HUES6 (cell line): ENCODE results near the gene ALPL.

Experiments
- H3K27ac ChIP-seq: 2 replicates; pipeline ENCODE4 v1.7.0; 2013; ENCODE audit warnings: low read depth, mild to moderate bottlenecking, low read length, inconsistent platforms
- H3K27me3 ChIP-seq: 2 replicates; pipeline ENCODE4 v1.6.1; 2013; ENCODE audit warnings: low read length; ENCODE audit not compliant: control insufficient read depth, insufficient read depth
- H3K36me3 ChIP-seq: 2 replicates; pipeline ENCODE4 v1.6.1; 2013; ENCODE audit warnings: low read length; ENCODE audit not compliant: control insufficient read depth, insufficient read depth
- H3K4me1 ChIP-seq: 2 replicates; pipeline ENCODE4 v1.6.1; 2013; ENCODE audit warnings: low read length; ENCODE audit not compliant: control insufficient read depth, insufficient read depth
- H3K4me3 ChIP-seq: 2 replicates; pipeline ENCODE4 v1.5.1; 2013; ENCODE audit warnings: low read depth, low read length
- H3K9ac ChIP-seq: one replicate; pipeline ENCODE4 v1.6.1; 2013; ENCODE audit warnings: mild to moderate bottlenecking, low read length
- H3K9me3 ChIP-seq: 2 replicates; pipeline ENCODE4 v1.6.1; 2013; ENCODE audit warnings: low read depth, low read length; ENCODE audit not compliant: control insufficient read depth, insufficient read depth

ALPL gene

GRCh38 chr1:21593231-21593630 is 84.0 kb downstream of the ALPL start:
- peaks cover 17% of the 10 kb centered on the region for H3K4me1 ChIP-seq
- H3K4me3 ChIP-seq = no peak overlapping the region
- no peaks in the 10 kb centered on the region for H3K36me3 ChIP-seq
- H3K27me3 ChIP-seq = no peaks in the 10 kb centered on the region
- H3K9ac ChIP-seq = no peak overlapping the region
- H3K9me3 ChIP-seq = no peaks in the 10 kb centered on the region
- no peak overlapping the region for H3K27ac ChIP-seq

DNA sequence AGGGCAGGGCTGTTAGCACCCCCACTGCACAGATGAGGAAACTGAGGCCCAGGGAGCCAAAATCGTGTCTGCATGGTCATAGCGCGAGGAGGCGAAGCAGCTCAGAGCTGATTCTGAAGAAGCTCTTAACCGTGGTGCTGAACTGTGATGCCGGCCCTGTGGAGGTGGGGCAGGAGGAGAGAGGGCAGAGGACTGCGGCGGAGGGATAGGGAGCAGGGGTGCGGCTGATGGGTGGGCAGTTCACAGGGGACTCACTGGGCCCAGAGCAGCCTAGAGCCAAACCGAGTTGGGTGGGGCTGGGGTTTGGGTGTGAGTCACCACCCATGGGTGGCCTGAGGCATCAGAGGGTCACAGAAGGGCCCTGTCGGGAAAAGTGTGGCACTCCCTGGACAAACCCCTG is 85.3 kb downstream of the ALPL start:
- H3K4me1 ChIP-seq = peaks cover 17% of the 10 kb centered on the region
- no peaks in the 10 kb centered on the region for H3K27me3 ChIP-seq
- H3K4me3 ChIP-seq = no peak overlapping the region
- no peaks in the 10 kb centered on the region for H3K9me3 ChIP-seq
- no peaks in the 10 kb centered on the region for H3K36me3 ChIP-seq
- no peak overlapping the region for H3K9ac ChIP-seq
- no peak overlapping the region for H3K27ac ChIP-seq

DNA sequence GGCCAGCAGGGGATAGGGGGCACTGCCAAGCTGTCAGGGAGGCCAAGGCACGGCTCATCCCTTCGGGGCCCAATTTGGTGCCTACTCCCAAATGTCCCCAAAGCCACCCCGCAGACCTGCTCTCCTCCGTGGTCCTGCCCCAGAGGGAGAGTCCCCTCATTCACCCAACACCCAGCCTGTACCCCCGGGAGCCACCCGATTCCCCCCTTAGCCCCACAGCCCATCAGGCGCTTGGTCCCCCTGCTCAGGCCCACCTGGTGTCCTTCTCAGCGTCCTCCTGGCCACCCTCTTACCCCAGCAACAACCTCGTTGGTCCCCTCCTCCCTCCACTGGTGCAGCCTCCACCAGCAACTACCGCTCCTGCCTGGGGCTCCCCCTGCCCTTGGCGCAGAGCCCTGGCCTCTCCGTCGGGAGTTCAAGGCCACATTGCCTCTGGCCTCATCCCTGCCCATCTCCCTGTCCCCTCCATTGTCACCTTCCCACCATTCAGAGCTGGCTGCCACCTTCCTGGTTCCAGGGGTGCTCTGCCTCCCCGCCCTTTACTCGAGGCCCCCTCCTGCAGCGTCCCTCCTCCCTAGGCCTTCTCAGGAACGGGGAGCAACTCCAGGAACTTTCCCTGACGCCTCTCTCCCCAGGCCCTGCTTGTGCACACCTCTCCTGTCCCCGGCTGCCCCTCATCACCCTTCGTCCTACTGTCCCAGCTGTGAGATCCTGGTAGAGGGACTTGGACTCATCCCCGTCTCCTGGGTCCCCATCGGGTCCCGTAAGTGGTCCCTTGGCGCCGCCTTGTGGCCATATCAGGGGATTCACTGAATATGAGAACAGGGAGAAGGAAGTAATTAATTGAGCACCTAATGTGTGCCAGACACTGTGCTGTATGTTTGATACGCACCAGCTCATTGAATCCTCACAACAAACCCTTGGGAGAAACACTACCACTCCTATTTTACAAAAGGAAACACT is 86.0 kb downstream of the ALPL start:
- Histone ChIP-seq H3K9me3 (no peaks in the 10 kb centered on the region), H3K36me3 (no peaks in the 10 kb centered on the region), H3K4me3 (no peak overlapping the region), H3K27me3 (no peaks in the 10 kb centered on the region), H3K9ac (no peak overlapping the region), H3K4me1 (peaks cover 17% of the 10 kb centered on the region), H3K27ac (no peak overlapping the region)

DNA sequence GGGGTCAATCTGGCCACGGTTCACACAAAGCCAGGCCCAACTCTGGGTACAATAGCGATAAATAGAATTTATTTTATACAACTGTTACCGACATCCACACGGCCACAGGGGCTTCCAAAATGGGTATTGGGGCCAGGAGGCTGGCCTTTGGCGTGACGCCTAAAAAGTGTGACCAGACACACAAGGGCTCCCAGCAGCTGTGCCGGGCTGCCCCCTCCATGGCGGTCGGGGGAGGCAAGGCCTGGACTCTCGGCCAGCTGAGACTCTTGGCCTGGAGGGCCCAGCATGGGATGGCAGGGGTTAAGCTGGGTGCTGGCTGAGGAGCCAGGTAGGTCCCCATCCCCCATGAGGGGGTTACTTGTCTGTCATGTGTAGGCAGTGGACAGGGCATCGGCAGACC is 87.0 kb downstream of the ALPL start:
- Histone ChIP-seq H3K27ac (no peak overlapping the region), H3K36me3 (no peaks in the 10 kb centered on the region), H3K9ac (no peak overlapping the region), H3K27me3 (no peaks in the 10 kb centered on the region), H3K4me3 (no peak overlapping the region), H3K4me1 (peaks cover 7% of the 10 kb centered on the region), H3K9me3 (no peaks in the 10 kb centered on the region)

DNA sequence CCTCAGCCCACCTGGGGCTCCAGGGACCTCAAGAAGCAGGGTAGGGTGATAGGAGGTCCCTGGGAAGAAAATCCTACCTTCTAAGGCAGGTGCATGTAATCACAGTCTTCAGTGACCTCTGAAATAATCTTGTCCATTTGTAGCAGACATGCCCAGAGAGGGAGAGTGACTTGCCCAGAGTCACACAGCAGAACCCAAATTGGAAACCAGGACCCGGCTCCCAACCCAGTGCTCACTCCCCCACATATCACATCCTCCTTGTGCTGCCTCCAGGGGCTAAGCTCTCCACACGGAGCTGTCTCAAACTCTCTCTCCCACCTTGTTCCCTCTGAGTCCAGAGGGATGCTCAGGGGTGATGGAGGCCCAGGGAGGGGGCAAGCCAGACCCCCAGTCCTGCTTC is 87.4 kb downstream of the ALPL start:
- Histone ChIP-seq H3K27me3 (no peaks in the 10 kb centered on the region), H3K27ac (no peak overlapping the region), H3K4me1 (peaks cover 3% of the 10 kb centered on the region; the same call in 1 of the 2 replicates), H3K9ac (no peak overlapping the region), H3K4me3 (no peak overlapping the region), H3K36me3 (no peaks in the 10 kb centered on the region), H3K9me3 (no peaks in the 10 kb centered on the region)

DNA sequence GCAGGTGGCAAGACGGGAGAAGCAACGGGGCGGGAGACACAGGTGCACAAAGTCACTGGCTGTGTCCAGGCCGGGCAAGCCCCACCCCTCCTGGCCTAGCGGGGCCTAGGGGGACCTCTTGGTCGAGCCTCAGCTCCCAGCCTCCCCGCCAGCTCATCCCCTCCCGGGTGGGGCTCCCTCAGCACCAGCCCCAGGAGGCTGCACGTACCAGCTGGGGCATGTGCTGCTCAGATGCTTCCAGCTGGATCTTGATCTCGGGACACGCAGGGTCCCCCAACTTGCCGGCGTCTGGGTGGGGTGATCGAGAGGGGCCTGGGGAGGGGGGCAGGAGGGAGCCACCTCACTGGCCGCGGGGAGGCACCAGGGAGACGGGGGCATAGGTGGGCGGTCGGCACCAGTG is 88.5 kb downstream of the ALPL start:
- Histone ChIP-seq H3K9ac (no peak overlapping the region), H3K27me3 (no peaks in the 10 kb centered on the region), H3K4me1 (no peaks in the 10 kb centered on the region)

DNA sequence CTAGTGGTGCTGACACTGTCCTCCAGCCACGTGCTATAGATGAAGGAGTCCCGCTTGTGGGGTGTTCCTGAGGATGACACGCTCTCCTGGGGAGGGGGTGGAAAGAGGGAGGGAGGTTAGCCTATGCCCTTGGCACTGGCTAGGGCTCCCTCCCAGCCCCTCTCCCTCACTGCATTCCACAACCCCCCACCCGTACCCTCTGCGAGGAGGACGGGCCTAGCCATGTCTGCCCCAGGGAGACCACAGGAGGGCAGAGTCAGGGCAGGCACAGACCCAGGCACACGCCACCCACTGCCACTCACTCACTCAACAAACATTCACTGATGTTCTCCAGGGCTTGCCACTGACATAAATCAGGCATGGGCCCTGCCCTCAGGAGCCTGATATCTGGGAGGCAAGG is 89.2 kb downstream of the ALPL start:
- Histone ChIP-seq H3K9me3 (no peaks in the 10 kb centered on the region), H3K27me3 (no peaks in the 10 kb centered on the region), H3K4me1 (no peaks in the 10 kb centered on the region), H3K4me3 (no peak overlapping the region), H3K9ac (no peak overlapping the region), H3K27ac (no peak overlapping the region), H3K36me3 (no peaks in the 10 kb centered on the region)

More for the DNA sequence above, 88.5 kb downstream of the ALPL start:
- no peak overlapping the region for H3K27ac ChIP-seq
- no peaks in the 10 kb centered on the region for H3K36me3 ChIP-seq
- no peak overlapping the region for H3K4me3 ChIP-seq
- H3K9me3 ChIP-seq = no peaks in the 10 kb centered on the region

GRCh38 chr1:21598904-21599303 is 89.7 kb downstream of the ALPL start:
- H3K27me3 ChIP-seq = no peaks in the 10 kb centered on the region
- H3K9me3 ChIP-seq = no peaks in the 10 kb centered on the region
- H3K36me3 ChIP-seq = no peaks in the 10 kb centered on the region
- H3K9ac ChIP-seq = no peak overlapping the region
- H3K27ac ChIP-seq = no peak overlapping the region
- no peak overlapping the region for H3K4me3 ChIP-seq
- H3K4me1 ChIP-seq = no peaks in the 10 kb centered on the region

DNA sequence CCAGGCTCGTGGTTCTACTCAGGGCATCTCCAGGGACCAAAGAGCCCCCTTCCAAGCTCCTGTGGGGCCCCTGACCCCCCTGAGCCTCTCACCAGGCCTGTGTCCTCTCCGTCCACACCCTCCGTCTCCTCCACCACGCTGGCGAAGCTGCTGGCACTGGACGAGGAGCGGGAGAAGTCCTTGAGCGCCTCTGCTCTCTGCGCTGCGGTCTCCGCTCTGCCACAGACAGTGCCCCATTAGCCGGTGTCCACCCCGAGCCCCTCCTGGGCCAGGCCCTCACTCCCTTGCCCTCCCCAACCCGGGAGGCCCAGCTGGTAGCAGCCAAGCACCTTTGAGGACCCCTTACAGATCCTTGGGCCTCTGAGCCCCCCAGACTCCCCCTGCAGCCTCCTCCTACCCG is 90.2 kb downstream of the ALPL start:
- Histone ChIP-seq H3K9ac (no peak overlapping the region), H3K27me3 (no peaks in the 10 kb centered on the region), H3K36me3 (no peaks in the 10 kb centered on the region), H3K27ac (no peak overlapping the region), H3K9me3 (no peaks in the 10 kb centered on the region), H3K4me3 (no peak overlapping the region), H3K4me1 (no peaks in the 10 kb centered on the region)

- H3K4me3 ChIP-seq = no peak overlapping the region
- H3K4me1 ChIP-seq = no peaks in the 10 kb centered on the region; the same call in 1 of the 2 replicates
- H3K9ac ChIP-seq = no peak overlapping the region
- H3K36me3 ChIP-seq = no peaks in the 10 kb centered on the region
- H3K27ac ChIP-seq = no peak overlapping the region
- H3K9me3 ChIP-seq = no peaks in the 10 kb centered on the region
- H3K27me3 ChIP-seq = no peaks in the 10 kb centered on the region
These were observed 92.2 kb downstream of the ALPL start for GRCh38 chr1:21601278-21602048.
